Calu3 (cell line): ENCODE data around the gene HACD3. TPM values are rescaled to one million over a fixed set of nuclear protein-coding genes. Genes with fewer than 3 reads are reported as not detected.
A peak's percentile ranks its signal among the peaks of the same experiment; 100 is the strongest.

ENCODE experiments used
- BruUV-seq: library from RNA; stranded (reverse); fragments of 400-500 nt; replicated peaks from 2 replicates; lab custom pipeline; 2021; lab: Mats Ljungman, UMichigan
- CTCF ChIA-PET: fragments of 300-600 bp; sonication (Branson Sonifier 250); formaldehyde crosslinking; loops from one replicate; lab custom pipeline; 2022; ENCODE audit warnings: antibody characterized with exemption; lab: Charles Lee
- DNase-seq: peaks from one replicate; pipeline ENCODE4 v3.0.0; 2022
- H3K27ac Mint-ChIP-seq: one replicate; pipeline ENCODE4 v1.8.0; 2022; ENCODE audit warnings: mixed read lengths; ENCODE audit not compliant: unreplicated experiment
- H3K27me3 Mint-ChIP-seq: one replicate; pipeline ENCODE4 v1.8.0; 2022; ENCODE audit warnings: mixed read lengths; ENCODE audit not compliant: unreplicated experiment
- H3K36me3 Mint-ChIP-seq: one replicate; pipeline ENCODE4 v1.8.0; 2022; ENCODE audit warnings: mild to moderate bottlenecking, moderate library complexity, mixed read lengths; ENCODE audit not compliant: insufficient read depth, unreplicated experiment
- H3K4me1 Mint-ChIP-seq: one replicate; pipeline ENCODE4 v1.8.0; 2022; ENCODE audit warnings: mild to moderate bottlenecking, low read depth, mixed read lengths; ENCODE audit not compliant: unreplicated experiment
- H3K4me3 Mint-ChIP-seq: one replicate; pipeline ENCODE4 v1.8.0; 2022; ENCODE audit warnings: mild to moderate bottlenecking, low read depth, moderate library complexity, mixed read lengths; ENCODE audit not compliant: unreplicated experiment
- H3K9me3 Mint-ChIP-seq: one replicate; pipeline ENCODE4 v1.8.0; 2022; ENCODE audit warnings: low read depth, mixed read lengths; ENCODE audit not compliant: unreplicated experiment
- CTCF ChIP-seq: fragments of 200-600 bp; IDR thresholded peaks from one replicate; pipeline ENCODE4 v1.8.0; 2022; ENCODE audit warnings: antibody characterized with exemption; ENCODE audit not compliant: unreplicated experiment
- intact Hi-C: fragments of 100-400 bp; cut with micrococcal nuclease; formaldehyde crosslinking; loops from one replicate; pipeline ENCODE4 v1.10.0; 2022; ENCODE audit not compliant: unreplicated experiment
- total RNA-seq: library from RNA; stranded (reverse); gene quantifications from 2 replicates; pipeline ENCODE4 v1.2.3, GENCODE V29; 2022

The HACD3 gene
- total RNA-seq, 1 experiment from 2014 or later, result 135 TPM

- TF ChIP-seq CTCF, result no peak
- no peaks in the 10 kb centered on the region for H3K9me3 Mint-ChIP-seq
- H3K27ac Mint-ChIP-seq, result no peak overlapping the region
- CTCF ChIA-PET, result interaction anchor here (0.7 kb wide), 1 partner anchor 445 kb away, joined by 3 read pairs; no protein-coding TSS in a partner anchor
- peaks cover 24% of the 10 kb centered on the region for H3K36me3 Mint-ChIP-seq
- no peak for DNase-seq
- BruUV-seq, result no TSS peak
- no peaks in the 10 kb centered on the region for H3K27me3 Mint-ChIP-seq
- no peak overlapping the region for H3K4me3 Mint-ChIP-seq
- H3K4me1 Mint-ChIP-seq, result no peaks in the 10 kb centered on the region
- intact Hi-C loops, result no loop called here
Observed at GRCh38 chr15:65584241-65584640, 54.0 kb downstream of the HACD3 start.

GRCh38 chr15:65587094-65587493 is 56.8 kb downstream of the HACD3 start:
- CTCF ChIA-PET, result interaction anchor here (0.7 kb wide), 1 partner anchor 143 kb away, joined by 3 read pairs; no protein-coding TSS in a partner anchor
- no peaks in the 10 kb centered on the region for H3K9me3 Mint-ChIP-seq
- H3K4me3 Mint-ChIP-seq, result no peak overlapping the region
- intact Hi-C loops, result no loop called here
- H3K27ac Mint-ChIP-seq, result no peak overlapping the region
- no peak for TF ChIP-seq CTCF
- no peak for DNase-seq
- H3K4me1 Mint-ChIP-seq, result no peaks in the 10 kb centered on the region
- H3K36me3 Mint-ChIP-seq, result peaks cover 16% of the 10 kb centered on the region
- no TSS peak for BruUV-seq
- no peaks in the 10 kb centered on the region for H3K27me3 Mint-ChIP-seq

- Mint-ChIP-seq H3K36me3 (peaks cover 23% of the 10 kb centered on the region), H3K9me3 (no peaks in the 10 kb centered on the region), H3K27me3 (no peaks in the 10 kb centered on the region), H3K27ac (no peak overlapping the region), H3K4me1 (no peaks in the 10 kb centered on the region), H3K4me3 (no peak overlapping the region)
- BruUV-seq, result no TSS peak
- intact Hi-C loops, result no loop called here
- TF ChIP-seq CTCF, result no peak
- CTCF ChIA-PET, result interaction anchor here (0.6 to 1.6 kb wide), 3 partner anchors 15 to 386 kb away, joined by 3 to 4 read pairs (median 4); partner anchors contain the start of gene INTS14
- DNase-seq, result peak; percentile 14
Observed at GRCh38 chr15:65595960-65596359, 65.7 kb downstream of the HACD3 start.

- CTCF ChIA-PET, result no interaction called here
- peaks cover 35% of the 10 kb centered on the region for H3K36me3 Mint-ChIP-seq
- no TSS peak for BruUV-seq
- H3K27ac Mint-ChIP-seq, result no peak overlapping the region
- intact Hi-C loops, result no loop called here
- no peaks in the 10 kb centered on the region for H3K27me3 Mint-ChIP-seq
- no peak for TF ChIP-seq CTCF
- no peaks in the 10 kb centered on the region for H3K9me3 Mint-ChIP-seq
- no peak for DNase-seq
- H3K4me1 Mint-ChIP-seq, result no peaks in the 10 kb centered on the region
- no peak overlapping the region for H3K4me3 Mint-ChIP-seq
Observed at GRCh38 chr15:65598468-65598867, 68.2 kb downstream of the HACD3 start.
